H9 (cell line): ENCODE results near the gene ING2. TPM values are rescaled to one million over a fixed set of nuclear protein-coding genes. Genes with fewer than 3 reads are reported as not detected.

Source experiments
- DNase-seq: peaks from one replicate; pipeline ENCODE4 v3.0.0-alpha.2; 2017
- H2AFZ ChIP-seq: one replicate; pipeline ENCODE4 v1.6.1; 2013; ENCODE audit warnings: mild to moderate bottlenecking, low read length, control low read depth, moderate library complexity
- H2AK5ac ChIP-seq: 2 replicates; pipeline ENCODE4 v1.6.1; 2013; ENCODE audit warnings: low read length, control low read depth, mixed read lengths; ENCODE audit not compliant: insufficient read length
- H2BK120ac ChIP-seq: one replicate; pipeline ENCODE4 v1.6.1; 2013; ENCODE audit warnings: low read depth, mild to moderate bottlenecking, low read length, control low read depth, inconsistent platforms; ENCODE audit not compliant: poor library complexity, severe bottlenecking
- H2BK12ac ChIP-seq: 2 replicates; pipeline ENCODE4 v1.6.1; 2013; ENCODE audit warnings: low read length, control low read depth, mixed read lengths, low read depth; ENCODE audit not compliant: insufficient read length
- H2BK15ac ChIP-seq: 2 replicates; pipeline ENCODE4 v1.6.1; 2013; ENCODE audit warnings: low read depth, low read length, control low read depth
- H2BK20ac ChIP-seq: one replicate; pipeline ENCODE4 v1.6.1; 2013; ENCODE audit warnings: low read depth, mild to moderate bottlenecking, low read length, control low read depth, inconsistent platforms; ENCODE audit not compliant: poor library complexity, severe bottlenecking
- H2BK5ac ChIP-seq: 2 replicates; pipeline ENCODE4 v1.6.1; 2013; ENCODE audit warnings: low read length, control low read depth, mixed read lengths; ENCODE audit not compliant: insufficient read length
- H3K14ac ChIP-seq: 2 replicates; pipeline ENCODE4 v1.6.1; 2013; ENCODE audit warnings: low read length, control low read depth; ENCODE audit not compliant: insufficient read depth
- H3K18ac ChIP-seq: 2 replicates; pipeline ENCODE4 v1.6.1; 2013; ENCODE audit warnings: low read depth, mild to moderate bottlenecking, mixed read lengths, low read length, control low read depth; ENCODE audit not compliant: insufficient read length
- H3K23ac ChIP-seq: 2 replicates; pipeline ENCODE4 v1.6.1; 2013; ENCODE audit warnings: low read length, control low read depth, mixed read lengths, low read depth; ENCODE audit not compliant: insufficient read length
- H3K23me2 ChIP-seq: 2 replicates; pipeline ENCODE4 v1.6.1; 2013; ENCODE audit warnings: low read depth, mild to moderate bottlenecking, mixed read lengths, low read length, control low read depth; ENCODE audit not compliant: insufficient read length, poor library complexity, severe bottlenecking
- H3K27ac ChIP-seq: 2 replicates; pipeline ENCODE4 v1.5.1; 2013; ENCODE audit warnings: low read length, control low read depth, mixed read lengths, low read depth; ENCODE audit not compliant: insufficient read length
- H3K27me3 ChIP-seq: 2 replicates; pipeline ENCODE4 v1.6.1; 2013; ENCODE audit warnings: low read length, control low read depth, inconsistent platforms; ENCODE audit not compliant: insufficient read depth
- H3K4ac ChIP-seq: 2 replicates; pipeline ENCODE4 v1.6.1; 2013; ENCODE audit warnings: low read depth, mild to moderate bottlenecking, control low read depth, inconsistent platforms, low read length, moderate library complexity
- H3K4me1 ChIP-seq: 2 replicates; pipeline ENCODE4 v1.6.1; 2013; ENCODE audit warnings: low read length, control low read depth, inconsistent platforms; ENCODE audit not compliant: insufficient read depth
- H3K4me2 ChIP-seq: 2 replicates; pipeline ENCODE4 v1.6.1; 2013; ENCODE audit warnings: low read length, control low read depth, mixed read lengths; ENCODE audit not compliant: insufficient read length, insufficient read depth
- H3K56ac ChIP-seq: 2 replicates; pipeline ENCODE4 v1.6.1; 2013; ENCODE audit warnings: low read depth, mild to moderate bottlenecking, mixed read lengths, low read length, control low read depth; ENCODE audit not compliant: insufficient read length
- H3K79me1 ChIP-seq: 2 replicates; pipeline ENCODE4 v1.6.1; 2013; ENCODE audit warnings: low read depth, mild to moderate bottlenecking, moderate library complexity, low read length, control low read depth, inconsistent platforms; ENCODE audit not compliant: insufficient read depth, poor library complexity, severe bottlenecking
- H3K79me2 ChIP-seq: 2 replicates; pipeline ENCODE4 v1.6.1; 2013; ENCODE audit warnings: low read length, control low read depth, inconsistent platforms; ENCODE audit not compliant: insufficient read depth
- H3K9ac ChIP-seq: 2 replicates; pipeline ENCODE4 v1.6.1; 2013; ENCODE audit warnings: low read length, control low read depth, mixed read lengths; ENCODE audit not compliant: insufficient read length; ENCODE audit errors: extremely low read depth
- H3K9me3 ChIP-seq: one replicate; pipeline ENCODE4 v1.6.1; 2013; ENCODE audit warnings: low read depth, low read length, inconsistent platforms; ENCODE audit not compliant: control insufficient read depth
- H3T11ph ChIP-seq: one replicate; pipeline ENCODE4 v1.6.1; 2013; ENCODE audit warnings: mild to moderate bottlenecking, low read length, control low read depth, inconsistent platforms
- H4K20me1 ChIP-seq: one replicate; pipeline ENCODE4 v1.6.1; 2013; ENCODE audit not compliant: control insufficient read depth, insufficient read length, insufficient read depth
- H4K5ac ChIP-seq: 2 replicates; pipeline ENCODE4 v1.6.1; 2013; ENCODE audit warnings: low read depth, mild to moderate bottlenecking, mixed read lengths, low read length, control low read depth; ENCODE audit not compliant: insufficient read length
- H4K8ac ChIP-seq: replicated peaks from 2 replicates; pipeline ENCODE4 v1.6.1; 2013; ENCODE audit warnings: low read length, control low read depth, mixed read lengths, low read depth; ENCODE audit not compliant: insufficient read length
- H4K91ac ChIP-seq: 2 replicates; pipeline ENCODE4 v1.6.1; 2013; ENCODE audit warnings: low read depth, mild to moderate bottlenecking, moderate library complexity, mixed read lengths, low read length, control low read depth; ENCODE audit not compliant: insufficient read length
- H3K27ac Mint-ChIP-seq, 3 experiments: 2 replicates in 2 of 3; 3 replicates in 1 of 3; pipeline ENCODE4 v1.8.0; 2020 to 2021; ENCODE audit warnings: mixed read lengths in 3 of 3, mild to moderate bottlenecking in 1 of 3, moderate library complexity in 1 of 3
- H3K27me3 Mint-ChIP-seq: 2 replicates; pipeline ENCODE4 v1.8.0; 2021; ENCODE audit warnings: low read depth, mild to moderate bottlenecking, moderate library complexity, mixed read lengths
- H3K36me3 Mint-ChIP-seq, 3 experiments: 2 replicates in 2 of 3; 3 replicates in 1 of 3; pipeline ENCODE4 v1.8.0; 2020 to 2021; ENCODE audit warnings: low read depth in 3 of 3, mixed read lengths in 3 of 3; ENCODE audit not compliant: insufficient read depth in 1 of 3
- H3K4me1 Mint-ChIP-seq, 2 experiments: 2 replicates each; pipeline ENCODE4 v1.8.0; 2020; ENCODE audit warnings: mixed read lengths in 2 of 2
- H3K4me3 Mint-ChIP-seq, 2 experiments: 2 replicates in 1 of 2; 3 replicates in 1 of 2; pipeline ENCODE4 v1.8.0; 2020 to 2021; ENCODE audit warnings: mild to moderate bottlenecking in 2 of 2, mixed read lengths in 2 of 2, moderate library complexity in 1 of 2
- H3K9me3 Mint-ChIP-seq, 2 experiments: 2 replicates in 1 of 2; 3 replicates in 1 of 2; pipeline ENCODE4 v1.8.0; 2020; ENCODE audit warnings: mild to moderate bottlenecking in 2 of 2, mixed read lengths in 2 of 2, moderate library complexity in 1 of 2
- CTCF ChIP-seq: fragments of 200-600 bp; sonication (generic); conservative IDR thresholded peaks from 3 replicates; pipeline ENCODE4 v1.8.0; 2021; ENCODE audit warnings: antibody characterized with exemption, mild to moderate bottlenecking
- WGBS: extraction: QIAGEN DNeasy Blood & Tissue Kit; methylation state at CpG from one replicate; pipeline ENCODE4 v1.1.7; 2013; ENCODE audit warnings: missing lambda C conversion rate, low lambda C conversion rate, mixed read lengths; ENCODE audit not compliant: insufficient read length; ENCODE audit errors: extremely low coverage; 5-methylcytosine and 5-hydroxymethylcytosine counted together
- total RNA-seq: library from RNA; stranded (reverse); gene quantifications from 2 replicates; pipeline ENCODE4 v1.2.1, GENCODE V29; 2021

ING2 gene
- total RNA-seq, 1 experiment from 2014 or later: 18.6 TPM

DNA sequence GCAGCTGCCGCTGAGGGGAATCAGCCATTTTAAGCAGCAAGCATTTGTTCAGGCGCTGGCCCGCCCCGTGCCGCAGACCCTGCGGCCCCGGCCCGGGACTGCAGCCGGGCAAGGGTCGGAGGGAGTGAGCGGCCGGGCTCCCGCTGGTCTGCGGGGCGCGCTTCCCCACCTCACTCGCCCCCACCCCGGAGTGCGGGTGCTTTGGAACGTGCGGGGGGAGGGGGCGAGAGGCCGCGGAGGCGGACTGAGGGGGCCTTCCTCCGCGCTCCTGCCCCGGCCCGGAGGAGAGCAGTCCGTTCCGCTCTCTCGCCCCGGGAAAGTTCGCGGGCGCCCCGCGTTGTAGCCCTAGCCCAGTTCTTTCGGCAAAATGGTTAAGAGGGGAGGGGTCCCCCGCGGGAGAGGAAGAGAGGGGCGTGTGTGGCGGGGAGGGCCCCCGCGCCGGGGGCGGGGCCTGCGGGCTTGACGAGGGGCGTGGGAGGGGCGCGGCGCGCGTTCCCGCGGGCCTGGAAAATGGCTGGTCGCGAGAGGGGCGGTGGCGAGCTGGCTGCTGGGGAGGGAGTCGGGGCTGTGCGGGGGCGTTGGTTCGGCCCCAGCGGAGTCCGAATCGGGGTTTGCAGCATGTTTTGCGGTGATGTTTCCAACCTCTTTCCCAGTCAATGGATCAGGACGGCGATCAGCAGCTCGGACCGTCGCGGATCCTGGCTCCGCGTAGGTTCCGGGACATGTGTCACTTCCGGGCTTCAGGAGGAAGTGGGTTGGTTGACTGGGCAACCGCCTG lies 942 bp downstream of the ING2 start:
- Histone ChIP-seq H3K79me1 (no peaks in the 10 kb centered on the region), H3K27me3 (no peaks in the 10 kb centered on the region), H2BK120ac (no peak overlapping the region), H2BK12ac (no peak overlapping the region), H2BK15ac (no peak overlapping the region), H3K9ac (peak overlapping the region; percentile 93), H3K23me2 (peaks cover 9% of the 10 kb centered on the region), H4K91ac (no peak overlapping the region), H3K9me3 (no peaks in the 10 kb centered on the region), H2BK20ac (no peak overlapping the region), H2AFZ (no peak overlapping the region), H3K27ac (no peak overlapping the region), H3K14ac (peak overlapping the region; percentile 97; the same call in 1 of the 2 replicates), H2BK5ac (no peak overlapping the region), H4K8ac (no peak overlapping the region), H3K4me2 (peak overlapping the region; percentile 95), H2AK5ac (no peak overlapping the region), H4K5ac (no peak overlapping the region), H3T11ph (no peak overlapping the region), H3K79me2 (peaks cover 5% of the 10 kb centered on the region; the same call in 1 of the 2 replicates), H3K4me1 (no peaks in the 10 kb centered on the region; the same call in 1 of the 2 replicates), H3K56ac (no peak overlapping the region), H3K4ac (no peak overlapping the region), H3K23ac (no peak overlapping the region), H4K20me1 (no peaks in the 10 kb centered on the region), H3K18ac (peak overlapping the region; percentile 98)
- peak overlapping the region; percentile 97 to 99 (median 99) for H3K27ac Mint-ChIP-seq
- peak; percentile 91 for DNase-seq
- H3K27me3 Mint-ChIP-seq: no peaks in the 10 kb centered on the region
- no CpG with 5 or more reads among the region's 80 CpGs for WGBS
- TF ChIP-seq CTCF: no peak
- H3K4me1 Mint-ChIP-seq: peaks cover 13 to 18% of the 10 kb centered on the region in 2 experiments
- H3K4me3 Mint-ChIP-seq: peak overlapping the region; percentile 94 to 95
- H3K9me3 Mint-ChIP-seq: no peaks in the 10 kb centered on the region
- peaks cover 6 to 9% (median 9%) of the 10 kb centered on the region in 3 experiments; a peak in 6 of 7 replicates for H3K36me3 Mint-ChIP-seq
